Measurements from ENCODE around the gene ANKRD23. TPM values are rescaled to one million over a fixed set of nuclear protein-coding genes. Genes with fewer than 3 reads are reported as not detected.

Gene ANKRD23
- polyA plus RNA-seq, 1 of the 3 experiments (the other 2 are of a cell fraction) = 3.1 TPM

- POLR2A ChIA-PET = no interaction called here
- CTCF ChIA-PET = interaction anchor here (1.3 to 1.6 kb wide), 2 partner anchors 23 to 125 kb away, joined by 3 to 5 read pairs; no protein-coding TSS in a partner anchor
- no peak for DNase-seq
- Histone ChIP-seq H3K4me1 (ENCODE audit: control insufficient read depth in 1 of 2, insufficient read depth in 2 of 2, low read depth in 1 of 2, low read length in 1 of 2) (peaks cover 0 to 10% of the 10 kb centered on the region in 2 experiments; a peak in 1 of 4 replicates), H2AFZ (ENCODE audit: low read depth) (no peak overlapping the region), H3K9ac (no peak overlapping the region), H3F3A (replicated peaks; ENCODE audit: insufficient read depth) (peaks cover 7% of the 10 kb centered on the region), H3K4me3 (ENCODE audit: low read depth in 2 of 2, low read length in 1 of 2) (no peak overlapping the region), H3K27me3 (ENCODE audit: insufficient read depth) (no peaks in the 10 kb centered on the region), H4K20me1 (ENCODE audit: insufficient read depth) (0 out of 2 replicates have a peak, but pooled peaks cover 7% of the 10 kb centered on the region), H3K4me2 (no peak overlapping the region), H3K9me2 (no peaks in the 10 kb centered on the region), H3K9me3 (no peaks in the 10 kb centered on the region), H3K79me2 (ENCODE audit: insufficient read depth) (no peaks in the 10 kb centered on the region), H3K27ac (ENCODE audit: low read depth in 2 of 2, low read length in 1 of 2) (no peak overlapping the region), H3K36me3 (replicated peaks in 1 of 2; ENCODE audit: control insufficient read depth in 1 of 2, insufficient read depth in 2 of 2, low read length in 1 of 2) (peaks cover 8 to 41% of the 10 kb centered on the region in 2 experiments)
- no peak for TF ChIP-seq USF1 (IDR thresholded peaks at IDR 0.05; ENCODE audit: borderline replicate concordance, low read depth)
- TF ChIP-seq MEF2A (IDR thresholded peaks at IDR 0.05; ENCODE audit: borderline replicate concordance, low read depth) = no peak
- TF ChIP-seq CTCF (IDR thresholded peaks at IDR 0.05) = no peak
- TF ChIP-seq RXRA (IDR thresholded peaks at IDR 0.05; ENCODE audit: borderline replicate concordance, low read depth) = no peak
- no peak for TF ChIP-seq CHD2 (IDR thresholded peaks at IDR 0.05; ENCODE audit: low read length, partially characterized antibody)
- TF ChIP-seq RCOR1 (IDR thresholded peaks at IDR 0.05; ENCODE audit: low read length) = no peak
- TF ChIP-seq FOSL2 (IDR thresholded peaks at IDR 0.05; ENCODE audit: borderline replicate concordance, low read depth) = no peak
- TF ChIP-seq GABPA (IDR thresholded peaks at IDR 0.05; ENCODE audit: low read depth) = no peak
- no peak for TF ChIP-seq FOXM1 (IDR thresholded peaks at IDR 0.05; ENCODE audit: low read depth)
- TF ChIP-seq NRF1 (IDR thresholded peaks at IDR 0.05; ENCODE audit: low read depth, low read length) = no peak
- TF ChIP-seq PBX3 (IDR thresholded peaks at IDR 0.05) = no peak
- no peak for TF ChIP-seq TEAD4 (IDR thresholded peaks at IDR 0.05; ENCODE audit: borderline replicate concordance, insufficient read depth)
- TF ChIP-seq GATA2 (CRISPR knock-in tag; IDR thresholded peaks at IDR 0.05) = no peak
- no peak for TF ChIP-seq ELF1 (IDR thresholded peaks at IDR 0.05)
- 93% methylated on average over 13 of the region's 22 CpGs for WGBS (ENCODE audit: low lambda C conversion rate)
Observed at GRCh38 chr2:96826546-96827278, 17.1 kb downstream of the ANKRD23 start.
